Effector memory CD8-positive, alpha-beta T cell (primary cell): ENCODE measurements around the gene TRPM1.
A peak's percentile ranks its signal among the peaks of the same experiment; 100 is the strongest.

Experiments
- ATAC-seq: fragments of 150-1000 bp; cut with Tn5 transposase; replicated peaks from 2 replicates; pipeline ENCODE4 v1.10.0; 2021; ENCODE audit warnings: mild to moderate bottlenecking, moderate library complexity
- DNase-seq, 3 experiments: peaks; one replicate each; pipeline ENCODE4 v3.0.0; 2021
- H3K27ac Mint-ChIP-seq, 2 donors: one replicate each; pipeline ENCODE4 v1.8.0; 2022; ENCODE audit warnings: mild to moderate bottlenecking in 2 of 2, mixed read lengths in 2 of 2, moderate library complexity in 2 of 2
- H3K27me3 Mint-ChIP-seq, 2 donors: one replicate each; pipeline ENCODE4 v1.8.0; 2022; ENCODE audit warnings: mixed read lengths in 2 of 2
- H3K36me3 Mint-ChIP-seq: one replicate; pipeline ENCODE4 v1.8.0; 2022; ENCODE audit warnings: mild to moderate bottlenecking, moderate library complexity, mixed read lengths; ENCODE audit not compliant: insufficient read depth
- H3K4me1 Mint-ChIP-seq, 2 donors: one replicate each; pipeline ENCODE4 v1.8.0; 2022; ENCODE audit warnings: low read depth in 2 of 2, mixed read lengths in 2 of 2
- H3K4me3 Mint-ChIP-seq, 2 donors: one replicate each; pipeline ENCODE4 v1.8.0; 2022; ENCODE audit warnings: mild to moderate bottlenecking in 2 of 2, mixed read lengths in 2 of 2, moderate library complexity in 2 of 2
- H3K9me3 Mint-ChIP-seq, 2 donors: one replicate each; pipeline ENCODE4 v1.8.0; 2022; ENCODE audit warnings: mixed read lengths in 2 of 2

The TRPM1 gene

GRCh38 chr15:31024330-31024729 lies 77.2 kb downstream of the TRPM1 start:
- no peak for DNase-seq
- no peaks in the 10 kb centered on the region for H3K9me3 Mint-ChIP-seq
- H3K27ac Mint-ChIP-seq, result no peak overlapping the region
- H3K36me3 Mint-ChIP-seq, result no peaks in the 10 kb centered on the region
- H3K27me3 Mint-ChIP-seq, result peaks cover 36 to 47% of the 10 kb centered on the region in 2 donors
- H3K4me1 Mint-ChIP-seq, result peaks cover 0 to 4% of the 10 kb centered on the region in 2 donors
- ATAC-seq, result no peak
- no peak overlapping the region for H3K4me3 Mint-ChIP-seq

- H3K36me3 Mint-ChIP-seq, result no peaks in the 10 kb centered on the region
- peaks cover 0 to 4% of the 10 kb centered on the region in 2 donors for H3K4me1 Mint-ChIP-seq
- H3K9me3 Mint-ChIP-seq, result no peaks in the 10 kb centered on the region
- no peak for DNase-seq
- ATAC-seq, result no peak
- H3K27me3 Mint-ChIP-seq, result peaks cover 38 to 47% of the 10 kb centered on the region in 2 donors
- no peak overlapping the region for H3K27ac Mint-ChIP-seq
- H3K4me3 Mint-ChIP-seq, result no peak overlapping the region
Observed at GRCh38 chr15:31023841-31024240, 77.7 kb downstream of the TRPM1 start.

DNA sequence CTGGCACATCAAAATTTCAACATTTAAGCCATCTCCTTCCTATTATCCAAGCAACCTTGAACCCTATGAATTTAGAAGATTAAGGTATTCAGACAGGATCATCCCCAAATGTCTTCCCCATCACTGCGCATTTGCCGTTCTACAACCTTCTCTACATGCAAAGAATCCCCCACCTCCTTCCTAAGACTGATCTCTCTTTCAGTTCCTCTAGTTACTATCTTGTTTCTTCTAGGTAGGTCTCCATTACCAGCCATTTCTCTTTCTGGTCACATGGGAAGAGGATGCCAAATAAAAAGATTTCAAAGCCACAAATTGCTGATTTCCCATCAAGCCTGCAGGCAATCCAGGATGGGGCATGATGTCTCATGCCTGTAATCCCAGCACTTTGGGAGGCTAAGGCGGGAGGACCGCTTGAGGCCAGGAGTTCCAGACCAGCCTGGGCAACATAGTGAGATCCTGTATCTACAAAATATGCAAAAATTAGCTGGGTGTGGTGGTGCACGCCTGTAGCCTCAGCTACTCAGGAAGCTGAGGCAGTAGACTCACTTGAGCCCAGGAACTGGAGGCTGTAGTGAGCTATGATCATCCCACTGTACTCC lies 80.4 kb downstream of the TRPM1 start:
- H3K27ac Mint-ChIP-seq, result no peak overlapping the region
- DNase-seq (no peak), ATAC-seq (no peak)
- no peak overlapping the region for H3K4me3 Mint-ChIP-seq
- no peaks in the 10 kb centered on the region for H3K9me3 Mint-ChIP-seq
- H3K4me1 Mint-ChIP-seq, result peaks cover 0 to 4% of the 10 kb centered on the region in 2 donors
- no peaks in the 10 kb centered on the region for H3K36me3 Mint-ChIP-seq
- H3K27me3 Mint-ChIP-seq, result peaks cover 30 to 38% of the 10 kb centered on the region in 2 donors

DNA sequence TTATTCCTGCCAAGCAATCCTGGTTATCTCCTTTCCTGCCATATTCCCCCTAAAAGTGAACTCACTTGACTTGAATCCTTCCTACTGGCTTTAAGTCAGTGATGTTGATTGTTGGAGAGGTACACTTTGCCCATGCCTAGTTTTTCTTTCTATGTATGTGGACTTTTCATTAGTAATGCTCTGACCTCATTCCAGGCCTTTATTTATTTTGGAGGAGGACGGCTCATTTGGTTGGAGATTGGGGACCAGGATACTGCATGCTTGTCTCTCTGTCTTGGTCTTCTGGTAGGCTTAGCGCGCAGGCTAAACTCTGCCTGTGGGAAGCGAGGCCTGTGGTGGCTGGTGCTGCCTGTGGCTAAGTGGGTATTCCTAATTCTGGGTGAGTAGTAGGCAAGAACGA lies 81.0 kb downstream of the TRPM1 start:
- no peak for DNase-seq
- H3K4me1 Mint-ChIP-seq, result peaks cover 0 to 4% of the 10 kb centered on the region in 2 donors
- H3K27me3 Mint-ChIP-seq, result peaks cover 30 to 32% of the 10 kb centered on the region in 2 donors
- H3K36me3 Mint-ChIP-seq, result no peaks in the 10 kb centered on the region
- no peak overlapping the region for H3K27ac Mint-ChIP-seq
- ATAC-seq, result no peak
- no peak overlapping the region for H3K4me3 Mint-ChIP-seq
- no peaks in the 10 kb centered on the region for H3K9me3 Mint-ChIP-seq

GRCh38 chr15:31019986-31020385 lies 81.5 kb downstream of the TRPM1 start:
- Mint-ChIP-seq H3K27ac (no peak overlapping the region), H3K27me3 (peaks cover 26 to 32% of the 10 kb centered on the region in 2 donors)

DNA sequence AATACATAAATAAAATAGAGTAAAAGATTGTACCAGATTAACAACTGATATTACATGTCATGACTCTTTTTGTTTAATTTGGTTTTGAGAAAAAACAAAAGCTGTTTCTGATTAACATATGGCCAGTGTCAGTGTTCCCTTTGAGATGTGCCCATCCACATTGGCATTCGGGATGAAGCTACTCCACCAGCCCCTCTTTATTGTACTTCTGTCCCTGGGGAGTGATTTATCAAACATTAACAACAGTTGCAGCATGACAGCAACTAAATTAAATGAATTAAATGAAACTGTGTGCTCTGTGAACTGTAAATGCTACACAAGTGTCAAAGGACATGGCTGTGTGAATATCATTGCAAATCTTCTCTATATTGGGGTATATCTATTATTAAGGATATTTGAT lies 84.2 kb downstream of the TRPM1 start:
- H3K27ac Mint-ChIP-seq, result no peak overlapping the region
- no peak overlapping the region for H3K4me3 Mint-ChIP-seq
- ATAC-seq (no peak), DNase-seq (no peak)
- no peaks in the 10 kb centered on the region for H3K36me3 Mint-ChIP-seq
- H3K27me3 Mint-ChIP-seq, result peaks cover 24 to 31% of the 10 kb centered on the region in 2 donors
- peaks cover 4 to 7% of the 10 kb centered on the region in 2 donors for H3K9me3 Mint-ChIP-seq
- H3K4me1 Mint-ChIP-seq, result peaks cover 3 to 4% of the 10 kb centered on the region in 2 donors

More at GRCh38 chr15:31019986-31020385, 81.5 kb downstream of the TRPM1 start:
- DNase-seq (no peak), ATAC-seq (no peak)
- Mint-ChIP-seq H3K9me3 (no peaks in the 10 kb centered on the region), H3K4me1 (peaks cover 0 to 4% of the 10 kb centered on the region in 2 donors), H3K36me3 (no peaks in the 10 kb centered on the region), H3K4me3 (no peak overlapping the region)

GRCh38 chr15:31016446-31016915 lies 85.0 kb downstream of the TRPM1 start:
- Mint-ChIP-seq H3K36me3 (no peaks in the 10 kb centered on the region), H3K9me3 (peaks cover 4 to 15% of the 10 kb centered on the region in 2 donors), H3K27me3 (peaks cover 23 to 32% of the 10 kb centered on the region in 2 donors), H3K4me1 (peaks cover 3 to 4% of the 10 kb centered on the region in 2 donors), H3K27ac (no peak overlapping the region), H3K4me3 (no peak overlapping the region)
- ATAC-seq, result no peak
- no peak for DNase-seq

GRCh38 chr15:31014608-31014925 lies 87.0 kb downstream of the TRPM1 start:
- Mint-ChIP-seq H3K27ac (no peak overlapping the region), H3K27me3 (peaks cover 5 to 18% of the 10 kb centered on the region in 2 donors), H3K4me1 (peaks cover 3 to 4% of the 10 kb centered on the region in 2 donors), H3K4me3 (no peak overlapping the region), H3K36me3 (no peaks in the 10 kb centered on the region), H3K9me3 (peaks cover 4 to 17% of the 10 kb centered on the region in 2 donors)
- DNase-seq (no peak), ATAC-seq (no peak)

- no peak overlapping the region for H3K27ac Mint-ChIP-seq
- H3K4me3 Mint-ChIP-seq, result no peak overlapping the region
- no peaks in the 10 kb centered on the region for H3K36me3 Mint-ChIP-seq
- no peak for DNase-seq
- peaks cover 5 to 17% of the 10 kb centered on the region in 2 donors for H3K27me3 Mint-ChIP-seq
- peaks cover 4 to 17% of the 10 kb centered on the region in 2 donors for H3K9me3 Mint-ChIP-seq
- peaks cover 3 to 4% of the 10 kb centered on the region in 2 donors for H3K4me1 Mint-ChIP-seq
- no peak for ATAC-seq
Observed at GRCh38 chr15:31013863-31014607, 87.5 kb downstream of the TRPM1 start.

GRCh38 chr15:31012455-31012854 lies 89.1 kb downstream of the TRPM1 start:
- Mint-ChIP-seq H3K36me3 (no peaks in the 10 kb centered on the region), H3K9me3 (peaks cover 4 to 17% of the 10 kb centered on the region in 2 donors), H3K4me1 (peaks cover 4% of the 10 kb centered on the region in 2 donors), H3K4me3 (no peak overlapping the region), H3K27ac (no peak overlapping the region), H3K27me3 (peaks cover 5 to 13% of the 10 kb centered on the region in 2 donors)
- DNase-seq (no peak), ATAC-seq (no peak)

GRCh38 chr15:31010036-31010435 lies 91.5 kb downstream of the TRPM1 start:
- ATAC-seq (no peak), DNase-seq (no peak)
- Mint-ChIP-seq H3K4me1 (peaks cover 10% of the 10 kb centered on the region in 2 donors), H3K4me3 (no peak overlapping the region), H3K9me3 (peaks cover 4 to 17% of the 10 kb centered on the region in 2 donors), H3K27ac (no peak overlapping the region), H3K27me3 (peaks cover 5 to 13% of the 10 kb centered on the region in 2 donors), H3K36me3 (no peaks in the 10 kb centered on the region)

DNA sequence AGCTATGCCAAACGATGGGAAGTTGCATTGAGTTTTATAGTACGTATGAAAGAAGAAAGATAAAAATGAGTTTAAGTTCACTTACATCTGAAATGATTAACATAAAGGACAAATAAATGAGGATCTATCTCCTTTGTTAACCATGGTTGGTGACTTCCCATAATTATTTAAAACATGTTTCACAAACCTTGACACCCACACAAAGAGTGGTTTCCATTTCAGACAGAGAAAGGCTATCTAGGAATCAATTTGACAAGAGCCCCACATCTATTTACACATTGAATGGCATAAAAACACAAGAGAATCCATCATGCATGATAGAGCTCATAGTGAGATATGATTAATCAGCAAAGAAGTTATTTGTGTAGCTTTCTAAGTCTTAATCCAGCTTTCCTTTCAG lies 95.9 kb downstream of the TRPM1 start:
- ATAC-seq (no peak), DNase-seq (no peak)
- no peak overlapping the region for H3K27ac Mint-ChIP-seq
- H3K4me3 Mint-ChIP-seq, result no peak overlapping the region
- peaks cover 0 to 13% of the 10 kb centered on the region in 2 donors for H3K27me3 Mint-ChIP-seq
- H3K36me3 Mint-ChIP-seq, result no peaks in the 10 kb centered on the region
- H3K4me1 Mint-ChIP-seq, result peaks cover 15 to 16% of the 10 kb centered on the region in 2 donors
- H3K9me3 Mint-ChIP-seq, result no peaks in the 10 kb centered on the region

DNA sequence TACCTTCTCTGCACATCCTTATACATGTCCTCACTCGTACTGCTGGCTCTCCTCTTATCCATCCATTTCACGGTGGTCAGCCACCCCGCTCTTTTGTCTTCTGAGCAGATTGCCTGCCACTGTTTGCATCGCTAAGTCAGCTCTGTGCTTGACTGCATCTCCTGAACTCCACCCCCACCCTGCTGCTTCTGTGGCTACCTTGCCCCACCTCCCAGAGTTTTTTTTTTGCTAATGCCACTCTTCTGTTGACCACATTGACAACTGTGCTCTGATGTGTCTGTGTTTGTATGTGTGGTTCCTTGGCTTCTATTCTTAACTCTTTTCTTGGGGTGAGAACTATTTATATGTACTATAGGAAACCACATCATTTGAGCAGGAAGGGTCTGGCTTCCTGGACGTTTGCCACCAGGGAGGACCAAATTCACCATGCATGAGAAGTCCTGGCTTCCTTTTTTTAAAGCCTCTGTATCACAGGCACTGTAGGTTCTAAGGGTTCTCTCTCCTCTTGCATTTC lies 97.2 kb downstream of the TRPM1 start:
- peaks cover 15 to 16% of the 10 kb centered on the region in 2 donors for H3K4me1 Mint-ChIP-seq
- peak overlapping the region in 1 of 2 donors; percentile 18 for H3K27ac Mint-ChIP-seq
- H3K36me3 Mint-ChIP-seq, result no peaks in the 10 kb centered on the region
- no peaks in the 10 kb centered on the region for H3K9me3 Mint-ChIP-seq
- peak in 1 of 3 experiments; percentile 8 for DNase-seq
- peak; percentile 91 for ATAC-seq
- peaks cover 0 to 17% of the 10 kb centered on the region in 2 donors for H3K27me3 Mint-ChIP-seq
- peak overlapping the region; percentile 54 to 59 for H3K4me3 Mint-ChIP-seq

GRCh38 chr15:31001702-31002101 lies 99.8 kb downstream of the TRPM1 start:
- ATAC-seq (no peak), DNase-seq (no peak)
- Mint-ChIP-seq H3K9me3 (no peaks in the 10 kb centered on the region), H3K27me3 (peaks cover 0 to 17% of the 10 kb centered on the region in 2 donors), H3K4me3 (no peak overlapping the region), H3K4me1 (peaks cover 13 to 16% of the 10 kb centered on the region in 2 donors), H3K36me3 (no peaks in the 10 kb centered on the region), H3K27ac (no peak overlapping the region)
